Mesenchymal stem cell (in vitro differentiated cells and primary cell): ENCODE results near the gene MICAL3.

Experiments used
- DNase-seq: peaks from one replicate; pipeline ENCODE4 v3.0.0-alpha.2; 2013
- H2AFZ ChIP-seq: one replicate; pipeline ENCODE4 v1.6.1; 2013; ENCODE audit warnings: low read depth, mild to moderate bottlenecking, control low read depth, inconsistent platforms, low read length, moderate library complexity
- H2AK5ac ChIP-seq: 2 replicates; pipeline ENCODE4 v1.6.1; 2013; ENCODE audit warnings: low read length, moderate library complexity, mild to moderate bottlenecking, inconsistent platforms; ENCODE audit not compliant: severe bottlenecking
- H2BK120ac ChIP-seq: one replicate; pipeline ENCODE4 v1.6.1; 2013; ENCODE audit warnings: low read depth, mild to moderate bottlenecking, inconsistent platforms, low read length, moderate library complexity
- H2BK12ac ChIP-seq, 2 experiments: one replicate each; pipeline ENCODE4 v1.6.1; 2013; ENCODE audit warnings: inconsistent platforms in 2 of 2, low read length in 2 of 2, mild to moderate bottlenecking in 2 of 2, moderate library complexity in 2 of 2, control low read depth in 1 of 2
- H2BK15ac ChIP-seq: one replicate; pipeline ENCODE4 v1.6.1; 2013; ENCODE audit warnings: mild to moderate bottlenecking, low read depth, inconsistent platforms; ENCODE audit not compliant: poor library complexity, severe bottlenecking
- H2BK5ac ChIP-seq: 2 replicates; pipeline ENCODE4 v1.6.1; 2013; ENCODE audit warnings: low read depth, mild to moderate bottlenecking, low read length, control low read depth, inconsistent platforms; ENCODE audit not compliant: poor library complexity, severe bottlenecking
- H3K14ac ChIP-seq, 2 experiments: one replicate each; pipeline ENCODE4 v1.6.1; 2013; ENCODE audit warnings: inconsistent platforms in 2 of 2, low read length in 2 of 2, control low read depth in 1 of 2, mild to moderate bottlenecking in 1 of 2, moderate library complexity in 1 of 2
- H3K18ac ChIP-seq, 2 experiments: one replicate each; pipeline ENCODE4 v1.6.1; 2013; ENCODE audit warnings: inconsistent platforms in 2 of 2, low read length in 2 of 2, control low read depth in 1 of 2, low read depth in 1 of 2, mild to moderate bottlenecking in 1 of 2
- H3K23ac ChIP-seq, 2 experiments: one replicate each; pipeline ENCODE4 v1.6.1; 2013; ENCODE audit warnings: inconsistent platforms in 2 of 2, low read length in 2 of 2, mild to moderate bottlenecking in 2 of 2, moderate library complexity in 2 of 2, control low read depth in 1 of 2
- H3K27ac ChIP-seq: 2 replicates; pipeline ENCODE4 v1.5.1; 2013; ENCODE audit warnings: mild to moderate bottlenecking, moderate library complexity, low read length, control low read depth, inconsistent platforms; ENCODE audit not compliant: poor library complexity, severe bottlenecking
- H3K27me3 ChIP-seq, 2 experiments: 2 replicates each; pipeline versions ENCODE4 v1.6.1 to v1.7.0; 2013; ENCODE audit warnings: low read length in 2 of 2, mild to moderate bottlenecking in 2 of 2, moderate library complexity in 2 of 2, control low read depth in 1 of 2, inconsistent platforms in 1 of 2; ENCODE audit not compliant: control insufficient read depth in 1 of 2, insufficient read depth in 1 of 2
- H3K36me3 ChIP-seq, 2 experiments: 2 replicates each; pipeline versions ENCODE4 v1.6.1 to v1.7.0; 2013; ENCODE audit warnings: low read length in 2 of 2, control low read depth in 1 of 2, inconsistent platforms in 1 of 2, low read depth in 1 of 2, mild to moderate bottlenecking in 1 of 2; ENCODE audit not compliant: insufficient read depth in 2 of 2, control insufficient read depth in 1 of 2
- H3K4ac ChIP-seq, 2 experiments: one replicate each; pipeline ENCODE4 v1.6.1; 2013; ENCODE audit warnings: inconsistent platforms in 2 of 2, low read length in 2 of 2, mild to moderate bottlenecking in 2 of 2, moderate library complexity in 2 of 2, control low read depth in 1 of 2, low read depth in 1 of 2
- H3K4me1 ChIP-seq: 2 replicates; pipeline ENCODE4 v1.6.1; 2013; ENCODE audit warnings: low read depth, low read length, control low read depth; ENCODE audit not compliant: control insufficient read depth, insufficient read depth
- H3K4me2 ChIP-seq: 2 replicates; pipeline ENCODE4 v1.6.1; 2013; ENCODE audit warnings: low read length, mild to moderate bottlenecking, inconsistent platforms; ENCODE audit not compliant: poor library complexity, severe bottlenecking
- H3K4me3 ChIP-seq, 2 experiments: 2 replicates each; pipeline versions ENCODE4 v1.5.1 to v1.7.0; 2013; ENCODE audit warnings: low read length in 2 of 2, mild to moderate bottlenecking in 2 of 2, control low read depth in 1 of 2, low read depth in 1 of 2; ENCODE audit not compliant: insufficient read depth in 1 of 2
- H3K79me1 ChIP-seq: replicated peaks from 2 replicates; pipeline ENCODE4 v1.6.1; 2013; ENCODE audit warnings: mild to moderate bottlenecking, control low read depth, low read length, inconsistent platforms; ENCODE audit not compliant: poor library complexity, severe bottlenecking
- H3K9ac ChIP-seq: 2 replicates; pipeline ENCODE4 v1.7.0; 2013; ENCODE audit warnings: mild to moderate bottlenecking, low read length, moderate library complexity
- H3K9me3 ChIP-seq: 2 replicates; pipeline ENCODE4 v1.7.0; 2013; ENCODE audit warnings: mild to moderate bottlenecking, low read length; ENCODE audit not compliant: control insufficient read depth
- H4K8ac ChIP-seq: one replicate; pipeline ENCODE4 v1.6.1; 2013; ENCODE audit warnings: inconsistent platforms, mild to moderate bottlenecking, low read length, moderate library complexity
- H4K91ac ChIP-seq: one replicate; pipeline ENCODE4 v1.6.1; 2013; ENCODE audit warnings: mild to moderate bottlenecking, low read length, inconsistent platforms
- WGBS: methylation state at CpG from one replicate; pipeline ENCODE4 v1.1.7; 2013; ENCODE audit warnings: mixed read lengths; 5-methylcytosine and 5-hydroxymethylcytosine counted together

The MICAL3 gene

GRCh38 chr22:17825876-17826550 is 198.3 kb downstream of the MICAL3 start:
- Histone ChIP-seq H2BK15ac (no peak overlapping the region), H3K36me3 (peaks cover 54 to 90% of the 10 kb centered on the region in 2 experiments), H3K18ac (no peak overlapping the region), H3K79me1 (peaks cover 55% of the 10 kb centered on the region), H3K4ac (no peak overlapping the region), H3K9me3 (no peaks in the 10 kb centered on the region), H2BK12ac (no peak overlapping the region), H4K91ac (no peak overlapping the region), H3K4me3 (no peak overlapping the region), H4K8ac (no peak overlapping the region), H3K27ac (no peak overlapping the region), H3K14ac (no peak overlapping the region), H2AFZ (no peak overlapping the region), H3K4me2 (no peak overlapping the region), H2AK5ac (no peak overlapping the region), H2BK5ac (no peak overlapping the region), H3K4me1 (peaks cover 5% of the 10 kb centered on the region), H3K27me3 (no peaks in the 10 kb centered on the region), H3K23ac (no peak overlapping the region), H3K9ac (no peak overlapping the region), H2BK120ac (no peak overlapping the region)
- no peak for DNase-seq
- WGBS = 91% methylated on average over 22 of the region's 22 CpGs

DNA sequence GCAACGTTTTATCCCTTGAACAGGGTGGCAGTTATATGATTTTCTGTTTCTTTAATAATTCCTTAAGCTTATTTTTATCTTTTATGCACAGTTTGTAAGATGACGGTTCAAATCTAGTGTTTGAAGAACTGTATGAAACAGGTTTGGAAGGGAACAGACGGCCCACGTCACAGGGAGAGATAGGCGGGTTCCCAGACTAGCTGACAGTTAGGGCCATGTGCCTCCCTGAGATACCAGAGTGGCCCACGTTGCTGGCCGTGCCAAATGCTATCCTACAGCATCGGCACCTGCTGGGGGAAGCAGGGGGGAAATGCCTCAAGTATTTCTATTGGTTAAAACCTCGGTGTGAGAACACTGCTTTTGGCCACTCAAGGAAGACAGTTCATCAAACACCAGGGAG is 199.9 kb downstream of the MICAL3 start:
- DNase-seq = no peak
- Histone ChIP-seq H3K79me1 (peaks cover 52% of the 10 kb centered on the region), H3K36me3 (peaks cover 55 to 86% of the 10 kb centered on the region in 2 experiments), H3K9ac (no peak overlapping the region), H3K9me3 (no peaks in the 10 kb centered on the region), H3K18ac (no peak overlapping the region), H3K4me2 (no peak overlapping the region), H3K27me3 (no peaks in the 10 kb centered on the region), H2BK5ac (no peak overlapping the region), H2AFZ (no peak overlapping the region), H3K4me1 (peaks cover 5% of the 10 kb centered on the region), H3K14ac (no peak overlapping the region), H4K91ac (no peak overlapping the region), H2BK15ac (no peak overlapping the region), H4K8ac (no peak overlapping the region), H2BK12ac (no peak overlapping the region), H2BK120ac (no peak overlapping the region), H3K23ac (no peak overlapping the region), H3K27ac (no peak overlapping the region), H3K4ac (no peak overlapping the region), H3K4me3 (no peak overlapping the region), H2AK5ac (no peak overlapping the region)
- 97% methylated on average over 8 of the region's 9 CpGs for WGBS

- Histone ChIP-seq H2AFZ (no peak overlapping the region), H4K91ac (no peak overlapping the region), H3K9me3 (no peaks in the 10 kb centered on the region), H2BK15ac (no peak overlapping the region), H3K14ac (no peak overlapping the region), H3K27ac (no peak overlapping the region), H3K79me1 (peaks cover 53% of the 10 kb centered on the region), H3K4me1 (peaks cover 5% of the 10 kb centered on the region), H3K18ac (no peak overlapping the region), H2BK120ac (no peak overlapping the region), H3K23ac (no peak overlapping the region), H3K9ac (no peak overlapping the region), H2BK12ac (no peak overlapping the region), H3K36me3 (peaks cover 60 to 88% of the 10 kb centered on the region in 2 experiments), H3K4ac (no peak overlapping the region), H2AK5ac (no peak overlapping the region), H3K27me3 (no peaks in the 10 kb centered on the region), H4K8ac (no peak overlapping the region), H3K4me2 (no peak overlapping the region), H3K4me3 (no peak overlapping the region), H2BK5ac (no peak overlapping the region)
- WGBS = 86% methylated on average over 13 of the region's 15 CpGs
- DNase-seq = no peak
These were observed 200.4 kb downstream of the MICAL3 start for GRCh38 chr22:17823964-17824363.

DNA sequence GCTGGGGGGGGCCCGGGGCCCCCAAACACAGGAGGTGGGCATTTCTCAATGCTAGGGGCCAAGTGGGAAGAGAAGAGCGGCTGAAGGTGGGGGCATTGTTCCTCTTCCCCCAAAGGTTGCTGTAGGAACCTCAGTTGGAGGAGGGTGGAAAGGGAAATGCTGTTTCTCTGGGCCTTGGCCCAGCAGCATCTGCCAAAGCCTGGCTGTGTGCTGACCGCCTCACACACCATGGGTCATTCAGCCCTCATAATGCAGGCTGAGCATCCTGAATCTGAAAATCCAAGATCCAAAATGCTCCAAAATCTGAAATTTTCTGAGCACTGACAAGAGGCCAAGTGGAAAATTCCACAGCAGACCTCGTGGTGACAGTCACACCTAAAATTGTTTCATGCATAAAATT is 201.1 kb downstream of the MICAL3 start:
- H3K4ac ChIP-seq = peak overlapping the region in 1 of 2 experiments; percentile 18
- H3K9ac ChIP-seq = no peak overlapping the region
- no peak overlapping the region for H3K27ac ChIP-seq
- H2BK5ac ChIP-seq = no peak overlapping the region
- no peak for DNase-seq
- WGBS = 100% methylated on average over 3 of the region's 4 CpGs
- no peak overlapping the region for H2BK15ac ChIP-seq
- H4K8ac ChIP-seq = no peak overlapping the region
- H3K9me3 ChIP-seq = no peaks in the 10 kb centered on the region
- no peak overlapping the region for H3K14ac ChIP-seq
- peaks cover 4% of the 10 kb centered on the region for H3K4me1 ChIP-seq
- no peak overlapping the region for H3K18ac ChIP-seq
- peaks cover 47% of the 10 kb centered on the region for H3K79me1 ChIP-seq
- no peaks in the 10 kb centered on the region for H3K27me3 ChIP-seq
- H3K4me2 ChIP-seq = no peak overlapping the region
- no peak overlapping the region for H3K4me3 ChIP-seq
- no peak overlapping the region for H2AFZ ChIP-seq
- peaks cover 59 to 89% of the 10 kb centered on the region in 2 experiments for H3K36me3 ChIP-seq
- H2BK12ac ChIP-seq = no peak overlapping the region
- no peak overlapping the region for H4K91ac ChIP-seq
- H2AK5ac ChIP-seq = no peak overlapping the region
- H3K23ac ChIP-seq = no peak overlapping the region
- H2BK120ac ChIP-seq = no peak overlapping the region
